Kidney epithelial cell (primary cell): Measurements from ENCODE around the gene JOSD1. TPM values are rescaled to one million over a fixed set of nuclear protein-coding genes. Genes with fewer than 3 reads are reported as not detected.

Source experiments
- DNase-seq: peaks from one replicate; pipeline ENCODE4 v3.0.0-alpha.2; 2010; ENCODE audit warnings: low read depth
- H3K27me3 ChIP-seq: 2 replicates; pipeline ENCODE4 v1.6.0; 2011; ENCODE audit warnings: low read length; ENCODE audit not compliant: control insufficient read depth, insufficient read depth
- H3K36me3 ChIP-seq: 2 replicates; pipeline ENCODE4 v1.5.1; 2011; ENCODE audit warnings: low read length; ENCODE audit not compliant: control insufficient read depth, insufficient read depth
- H3K4me3 ChIP-seq: 2 replicates; pipeline ENCODE4 v1.5.1; 2011; ENCODE audit warnings: low read depth, mild to moderate bottlenecking, control low read depth, low read length
- CTCF ChIP-seq: IDR thresholded peaks from 2 replicates; pipeline ENCODE4 v1.5.1; 2011; ENCODE audit warnings: mild to moderate bottlenecking, moderate library complexity, low read length, control low read depth, inconsistent platforms; ENCODE audit not compliant: insufficient read depth, poor library complexity, severe bottlenecking
- total RNA-seq: library from RNA; depleted of rRNA; stranded (reverse); fragments of >200 nt; gene quantifications from 2 replicates; pipeline ENCODE4 v1.2.3, GENCODE V29; 2015

The JOSD1 gene
- total RNA-seq, 1 donor from 2014 or later = 97.3 TPM

- Histone ChIP-seq H3K27me3 (no peaks in the 10 kb centered on the region), H3K4me3 (no peak overlapping the region), H3K36me3 (peaks cover 6% of the 10 kb centered on the region)
- no peak for TF ChIP-seq CTCF
- no peak for DNase-seq
These were observed 41.6 kb upstream of the JOSD1 start for GRCh38 chr22:38742176-38742942.

GRCh38 chr22:38741576-38741975 is 40.8 kb upstream of the JOSD1 start:
- Histone ChIP-seq H3K4me3 (no peak overlapping the region), H3K36me3 (peaks cover 7% of the 10 kb centered on the region), H3K27me3 (no peaks in the 10 kb centered on the region)
- no peak for DNase-seq
- no peak for TF ChIP-seq CTCF

GRCh38 chr22:38741166-38741565 is 40.4 kb upstream of the JOSD1 start:
- Histone ChIP-seq H3K27me3 (no peaks in the 10 kb centered on the region), H3K36me3 (peaks cover 5% of the 10 kb centered on the region), H3K4me3 (no peak overlapping the region)
- no peak for DNase-seq
- TF ChIP-seq CTCF = no peak

- DNase-seq = no peak
- Histone ChIP-seq H3K4me3 (no peak overlapping the region), H3K36me3 (peaks cover 3% of the 10 kb centered on the region), H3K27me3 (no peaks in the 10 kb centered on the region)
- no peak for TF ChIP-seq CTCF
These were observed 40.0 kb upstream of the JOSD1 start for GRCh38 chr22:38740754-38741153.

GRCh38 chr22:38740116-38740723 is 39.5 kb upstream of the JOSD1 start:
- Histone ChIP-seq H3K4me3 (no peak overlapping the region), H3K36me3 (peaks cover 3% of the 10 kb centered on the region), H3K27me3 (no peaks in the 10 kb centered on the region)
- no peak for TF ChIP-seq CTCF
- no peak for DNase-seq
